Esophagus squamous epithelium (tissue), 5 donors: ENCODE data around the gene PGBD5. TPM values are rescaled to one million over a fixed set of nuclear protein-coding genes. Genes with fewer than 3 reads are reported as not detected.

ENCODE experiments used
- DNase-seq: peaks from one replicate; lab custom pipeline; 2025; lab: John Stamatoyannopoulos, UW
- H3K27ac ChIP-seq, 4 donors: fragments of 200-600 bp; sonication (generic); one replicate each; pipeline ENCODE4 v1.5.1; 2016 to 2019; ENCODE audit warnings: mild to moderate bottlenecking in 1 of 4
- H3K27me3 ChIP-seq, 4 donors: fragments of 200-600 bp; sonication (generic); 1 replicate in 3 of 4; 2 replicates in 1 of 4; pipeline versions ENCODE4 v1.5.1 to v1.6.0; 2017 to 2021; ENCODE audit warnings: antibody characterized with exemption in 1 of 4
- H3K36me3 ChIP-seq, 3 donors: fragments of 200-600 bp; sonication (generic); one replicate each; pipeline ENCODE4 v1.5.1; 2016 to 2019
- H3K4me1 ChIP-seq, 3 donors: fragments of 200-600 bp; sonication (generic); one replicate each; pipeline ENCODE4 v1.5.1; 2017 to 2019
- H3K4me3 ChIP-seq, 4 donors: fragments of 200-600 bp; sonication (generic); 1 replicate in 3 of 4; 2 replicates in 1 of 4; pipeline ENCODE4 v1.5.1; 2016 to 2019; ENCODE audit warnings: mild to moderate bottlenecking in 2 of 4, moderate library complexity in 1 of 4
- H3K9me3 ChIP-seq, 3 donors: fragments of 200-600 bp; sonication (generic); one replicate each; pipeline ENCODE4 v1.5.1; 2016 to 2019
- POLR2A ChIP-seq, 4 donors: fragments of 450-650 bp; IDR thresholded peaks; one replicate each; pipeline ENCODE4 v1.6.1; 2017; ENCODE audit warnings: antibody characterized with exemption in 4 of 4, mild to moderate bottlenecking in 4 of 4, moderate library complexity in 3 of 4
- WGBS, 2 donors: methylation state at CpG; one replicate each; pipeline ENCODE4 v1.1.5; 2018; 5-methylcytosine and 5-hydroxymethylcytosine counted together
- intact Hi-C: fragments of 100-400 bp; cut with DNase I; formaldehyde crosslinking; loops from one replicate; pipeline ENCODE4 v1.15.0; 2022
- total RNA-seq, 4 donors: library from RNA; depleted of rRNA; stranded (reverse); fragments of >200 nt; gene quantifications; one replicate each; pipeline ENCODE4 v1.1.0, GENCODE V29; 2016
- TF ChIP-seq, protein P1 (sequence below), 6 experiments: fragments of 450-650 bp in 4 of 6; fragments of 200-600 bp in 2 of 6; sonication (generic) in 2 of 6; IDR thresholded peaks; one replicate each; pipeline ENCODE4 v1.5.1; 2016 to 2019; ENCODE audit warnings: antibody characterized with exemption in 6 of 6, mild to moderate bottlenecking in 4 of 6, moderate library complexity in 4 of 6
- donor health status: DM: yes; HTN: yes; CAD: no.

The PGBD5 gene
- total RNA-seq, 4 donors from 2014 or later, result under 0.01 to 6.1 (median 3.0) TPM

DNA sequence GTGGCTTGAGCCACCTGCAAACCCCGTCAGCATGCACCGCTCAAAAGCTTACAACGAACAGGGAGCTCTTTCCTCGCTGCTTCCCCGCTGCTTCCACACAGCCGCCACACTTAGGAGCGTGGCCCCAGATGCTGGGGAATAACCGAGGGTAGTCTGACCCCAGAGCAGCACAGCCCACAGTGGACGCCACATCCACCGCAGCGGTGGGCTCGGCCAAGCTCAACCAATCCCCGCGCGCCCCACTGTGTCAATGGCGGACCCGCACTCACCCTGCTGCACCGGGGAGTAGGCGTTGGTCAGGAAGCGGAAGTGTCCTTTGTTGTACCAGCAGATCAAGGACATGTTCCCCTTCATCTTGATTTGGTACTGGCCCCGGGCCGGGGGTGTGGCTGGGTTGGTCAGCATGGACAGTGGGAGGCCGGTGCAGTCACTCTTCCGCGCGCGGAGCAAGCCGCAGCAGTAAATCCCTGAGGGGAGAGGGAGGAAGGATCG lies 93.5 kb downstream of the PGBD5 start:
- TF ChIP-seq POLR2A (IDR thresholded peaks at IDR 0.05), result no peak
- TF ChIP-seq, protein P1, sequence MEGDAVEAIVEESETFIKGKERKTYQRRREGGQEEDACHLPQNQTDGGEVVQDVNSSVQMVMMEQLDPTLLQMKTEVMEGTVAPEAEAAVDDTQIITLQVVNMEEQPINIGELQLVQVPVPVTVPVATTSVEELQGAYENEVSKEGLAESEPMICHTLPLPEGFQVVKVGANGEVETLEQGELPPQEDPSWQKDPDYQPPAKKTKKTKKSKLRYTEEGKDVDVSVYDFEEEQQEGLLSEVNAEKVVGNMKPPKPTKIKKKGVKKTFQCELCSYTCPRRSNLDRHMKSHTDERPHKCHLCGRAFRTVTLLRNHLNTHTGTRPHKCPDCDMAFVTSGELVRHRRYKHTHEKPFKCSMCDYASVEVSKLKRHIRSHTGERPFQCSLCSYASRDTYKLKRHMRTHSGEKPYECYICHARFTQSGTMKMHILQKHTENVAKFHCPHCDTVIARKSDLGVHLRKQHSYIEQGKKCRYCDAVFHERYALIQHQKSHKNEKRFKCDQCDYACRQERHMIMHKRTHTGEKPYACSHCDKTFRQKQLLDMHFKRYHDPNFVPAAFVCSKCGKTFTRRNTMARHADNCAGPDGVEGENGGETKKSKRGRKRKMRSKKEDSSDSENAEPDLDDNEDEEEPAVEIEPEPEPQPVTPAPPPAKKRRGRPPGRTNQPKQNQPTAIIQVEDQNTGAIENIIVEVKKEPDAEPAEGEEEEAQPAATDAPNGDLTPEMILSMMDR (IDR thresholded peaks at IDR 0.05), result no peak
- no peaks in the 10 kb centered on the region for H3K4me1 ChIP-seq
- intact Hi-C loops, result no loop called here
- DNase-seq, result no peak
- H3K4me3 ChIP-seq, result no peak overlapping the region
- no peaks in the 10 kb centered on the region for H3K36me3 ChIP-seq
- WGBS, 2 donors, result 91 to 93% methylated on average over 8 to 14 of the region's 29 CpGs
- no peak overlapping the region for H3K27ac ChIP-seq
- H3K27me3 ChIP-seq, result peaks cover 0 to 10% (median 0%) of the 10 kb centered on the region in 4 donors
- H3K9me3 ChIP-seq, result no peaks in the 10 kb centered on the region

- H3K4me3 ChIP-seq, result no peak overlapping the region
- no peak overlapping the region for H3K27ac ChIP-seq
- TF ChIP-seq POLR2A (IDR thresholded peaks at IDR 0.05), result no peak
- TF ChIP-seq, protein P1 (IDR thresholded peaks at IDR 0.05), result no peak
- H3K4me1 ChIP-seq, result no peaks in the 10 kb centered on the region
- DNase-seq, result no peak
- WGBS, 2 donors, result 84 to 92% methylated on average over 5 to 8 of the region's 8 CpGs
- H3K9me3 ChIP-seq, result no peaks in the 10 kb centered on the region
- H3K27me3 ChIP-seq, result peaks cover 0 to 10% (median 0%) of the 10 kb centered on the region in 4 donors
- intact Hi-C loops, result no loop called here
- no peaks in the 10 kb centered on the region for H3K36me3 ChIP-seq
Measured at GRCh38 chr1:230332061-230332460, 94.1 kb downstream of the PGBD5 start.

DNA sequence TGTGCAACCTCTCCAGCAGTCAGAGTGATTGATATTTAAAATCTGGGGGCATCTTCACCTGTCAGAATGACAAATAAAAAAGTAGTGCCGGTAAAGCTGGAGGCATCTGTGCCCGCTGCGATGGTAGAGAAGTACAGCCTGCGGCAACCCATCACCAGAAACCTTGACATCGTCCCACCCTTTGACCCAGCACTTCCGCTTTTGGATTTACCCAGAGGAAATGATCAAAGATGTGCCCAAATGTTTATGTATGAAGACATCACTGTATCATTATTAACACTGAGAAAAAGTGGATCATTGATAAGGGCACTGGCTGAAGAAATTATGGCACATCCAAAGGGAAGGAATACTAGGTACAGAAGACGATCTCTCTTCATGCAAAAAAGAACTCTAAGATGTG lies 96.0 kb downstream of the PGBD5 start:
- H3K36me3 ChIP-seq, result no peaks in the 10 kb centered on the region
- DNase-seq, result no peak
- no peaks in the 10 kb centered on the region for H3K9me3 ChIP-seq
- no peak overlapping the region for H3K27ac ChIP-seq
- TF ChIP-seq, protein P1 (IDR thresholded peaks at IDR 0.05), result no peak
- TF ChIP-seq POLR2A (IDR thresholded peaks at IDR 0.05), result no peak
- WGBS, 2 donors, result 78 to 85% methylated on average over 7 of the region's 7 CpGs
- intact Hi-C loops, result no loop called here
- H3K4me1 ChIP-seq, result no peaks in the 10 kb centered on the region
- peaks cover 0 to 10% (median 0%) of the 10 kb centered on the region in 4 donors for H3K27me3 ChIP-seq
- no peak overlapping the region for H3K4me3 ChIP-seq

DNA sequence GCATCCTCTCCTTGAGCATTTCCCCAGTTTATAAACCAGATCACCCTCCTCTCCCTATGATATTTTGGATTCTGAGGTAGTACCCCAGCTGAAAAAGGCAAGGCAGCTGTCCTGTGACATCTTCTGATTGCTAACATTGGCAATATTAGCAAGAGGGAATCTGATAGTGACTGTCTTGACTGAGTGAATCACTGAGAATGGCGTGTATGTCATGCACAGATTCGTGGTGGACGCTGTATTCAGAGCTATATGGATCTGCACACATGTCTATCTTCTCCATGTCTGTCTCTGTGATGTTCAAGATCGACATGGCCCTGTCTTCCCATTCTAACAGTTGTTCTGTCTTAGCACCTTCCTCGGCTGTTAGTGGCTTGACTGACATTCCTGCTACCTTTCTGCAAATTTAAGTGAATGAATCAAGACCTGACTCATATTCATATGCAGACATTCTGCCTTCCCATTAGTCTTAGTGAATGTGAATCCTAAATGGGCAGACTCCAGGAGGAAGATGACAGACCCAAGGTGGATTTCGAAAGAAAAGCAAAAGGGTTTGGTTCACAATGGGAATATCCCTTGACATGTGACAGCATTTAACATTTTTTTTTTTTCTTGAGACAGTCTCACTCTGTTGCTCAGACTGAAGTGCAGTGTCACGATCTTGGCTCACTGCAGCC lies 97.7 kb downstream of the PGBD5 start:
- 65 to 69% methylated on average over 7 of the region's 7 CpGs for WGBS, 2 donors
- no peaks in the 10 kb centered on the region for H3K4me1 ChIP-seq
- no peaks in the 10 kb centered on the region for H3K9me3 ChIP-seq
- peaks cover 0 to 4% (median 0%) of the 10 kb centered on the region in 4 donors for H3K27me3 ChIP-seq
- TF ChIP-seq, protein P1 (IDR thresholded peaks at IDR 0.05), result no peak
- no peak for TF ChIP-seq POLR2A (IDR thresholded peaks at IDR 0.05)
- intact Hi-C loops, result no loop called here
- no peak overlapping the region for H3K4me3 ChIP-seq
- DNase-seq, result no peak
- H3K36me3 ChIP-seq, result no peaks in the 10 kb centered on the region
- no peak overlapping the region for H3K27ac ChIP-seq

- no peak for DNase-seq
Measured at GRCh38 chr1:230327892-230328284, 98.2 kb downstream of the PGBD5 start.

More at GRCh38 chr1:230327892-230328284, 98.2 kb downstream of the PGBD5 start:
- H3K9me3 ChIP-seq, result no peaks in the 10 kb centered on the region
- no peaks in the 10 kb centered on the region for H3K4me1 ChIP-seq
- H3K4me3 ChIP-seq, result no peak overlapping the region
- no peak overlapping the region for H3K27ac ChIP-seq
- no peaks in the 10 kb centered on the region for H3K36me3 ChIP-seq
- TF ChIP-seq POLR2A (IDR thresholded peaks at IDR 0.05), result no peak
- TF ChIP-seq, protein P1 (IDR thresholded peaks at IDR 0.05), result no peak
- intact Hi-C loops, result no loop called here
- 42 to 61% methylated on average over 9 of the region's 9 CpGs for WGBS, 2 donors
- H3K27me3 ChIP-seq, result no peaks in the 10 kb centered on the region
